AG10803 (cell line): Measurements from ENCODE around the gene CLCA2.

Source experiments
- DNase-seq: peaks from one replicate; pipeline ENCODE4 v3.0.0; 2010; ENCODE audit warnings: low read depth
- H3K4me3 ChIP-seq: 2 replicates; pipeline ENCODE4 v1.5.1; 2011; ENCODE audit warnings: mild to moderate bottlenecking, low read length, control low read depth
- TF ChIP-seq, protein P1 (sequence below): conservative IDR thresholded peaks from 2 replicates; pipeline ENCODE4 v1.5.1; 2011; ENCODE audit warnings: mild to moderate bottlenecking, low read length, control low read depth, inconsistent platforms

Gene CLCA2

DNA sequence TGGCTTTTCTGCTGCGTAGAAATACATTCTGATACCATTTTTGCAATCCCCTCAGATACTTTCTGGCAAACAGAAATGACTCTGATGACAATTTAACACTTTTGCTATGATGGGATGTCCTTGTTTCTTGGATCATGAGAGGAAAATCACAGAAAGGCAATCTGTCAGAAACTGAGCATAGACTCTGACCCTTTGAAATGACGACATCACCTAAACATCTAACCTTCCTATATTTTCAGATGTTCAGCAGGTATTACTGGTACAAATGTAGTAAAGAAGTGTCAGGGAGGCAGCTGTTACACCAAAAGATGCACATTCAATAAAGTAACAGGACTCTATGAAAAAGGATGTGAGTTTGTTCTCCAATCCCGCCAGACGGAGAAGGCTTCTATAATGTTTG lies 58.0 kb downstream of the CLCA2 start:
- H3K4me3 ChIP-seq = no peak overlapping the region
- TF ChIP-seq, protein P1, sequence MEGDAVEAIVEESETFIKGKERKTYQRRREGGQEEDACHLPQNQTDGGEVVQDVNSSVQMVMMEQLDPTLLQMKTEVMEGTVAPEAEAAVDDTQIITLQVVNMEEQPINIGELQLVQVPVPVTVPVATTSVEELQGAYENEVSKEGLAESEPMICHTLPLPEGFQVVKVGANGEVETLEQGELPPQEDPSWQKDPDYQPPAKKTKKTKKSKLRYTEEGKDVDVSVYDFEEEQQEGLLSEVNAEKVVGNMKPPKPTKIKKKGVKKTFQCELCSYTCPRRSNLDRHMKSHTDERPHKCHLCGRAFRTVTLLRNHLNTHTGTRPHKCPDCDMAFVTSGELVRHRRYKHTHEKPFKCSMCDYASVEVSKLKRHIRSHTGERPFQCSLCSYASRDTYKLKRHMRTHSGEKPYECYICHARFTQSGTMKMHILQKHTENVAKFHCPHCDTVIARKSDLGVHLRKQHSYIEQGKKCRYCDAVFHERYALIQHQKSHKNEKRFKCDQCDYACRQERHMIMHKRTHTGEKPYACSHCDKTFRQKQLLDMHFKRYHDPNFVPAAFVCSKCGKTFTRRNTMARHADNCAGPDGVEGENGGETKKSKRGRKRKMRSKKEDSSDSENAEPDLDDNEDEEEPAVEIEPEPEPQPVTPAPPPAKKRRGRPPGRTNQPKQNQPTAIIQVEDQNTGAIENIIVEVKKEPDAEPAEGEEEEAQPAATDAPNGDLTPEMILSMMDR = no peak
- DNase-seq = no peak

DNA sequence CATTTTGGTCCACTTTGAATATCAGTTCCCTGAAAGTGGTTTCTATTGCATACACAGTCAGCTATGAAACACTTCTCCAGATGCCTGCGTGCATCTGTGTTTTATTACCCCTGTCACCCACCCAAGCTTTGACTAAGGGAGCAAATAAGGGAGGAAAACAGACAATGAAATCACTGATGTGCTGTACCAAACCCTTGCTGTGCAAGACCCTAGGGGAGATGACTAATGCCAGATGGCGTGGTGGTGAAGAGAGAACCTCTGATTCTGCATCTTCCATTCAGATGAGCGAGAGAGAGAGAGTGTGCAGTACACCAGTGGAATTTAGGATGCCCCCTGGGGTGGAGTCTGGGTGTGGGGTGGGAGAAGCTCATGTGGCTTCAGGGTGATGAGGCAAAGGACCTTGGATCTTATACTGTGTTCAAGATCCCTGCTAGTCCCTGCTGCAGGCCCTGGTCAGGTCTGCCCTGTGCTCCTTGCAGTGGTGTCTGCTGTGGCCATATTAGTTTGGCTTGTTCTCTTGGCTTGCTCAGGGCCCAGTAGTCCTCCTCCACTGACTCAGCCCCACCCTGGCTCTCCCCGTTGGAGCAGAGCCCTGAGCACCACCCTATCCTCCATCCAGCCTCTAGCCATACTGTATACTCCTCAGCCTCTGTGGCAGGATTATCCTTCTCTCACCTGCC lies 63.3 kb downstream of the CLCA2 start:
- TF ChIP-seq, protein P1 = no peak
- DNase-seq = peak; percentile 97
- H3K4me3 ChIP-seq = no peak overlapping the region

DNA sequence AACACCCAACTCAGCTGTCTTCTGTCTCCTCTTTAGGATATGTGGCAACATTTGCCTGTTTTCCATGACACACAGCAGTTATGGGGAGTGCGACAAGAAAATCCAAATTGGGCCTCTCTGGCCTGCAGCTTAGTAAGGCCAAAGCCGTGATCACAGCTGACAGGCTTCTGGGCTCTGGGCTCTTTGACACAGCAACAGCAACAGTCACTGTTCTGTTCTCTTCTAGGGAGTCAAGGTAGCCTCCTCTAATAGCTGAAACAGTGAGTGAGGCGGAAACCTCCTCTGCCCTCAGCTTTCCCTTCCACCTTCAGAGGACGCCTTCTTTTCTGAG lies 63.8 kb downstream of the CLCA2 start:
- no peak for DNase-seq
- TF ChIP-seq, protein P1 = no peak
- no peak overlapping the region for H3K4me3 ChIP-seq

DNA sequence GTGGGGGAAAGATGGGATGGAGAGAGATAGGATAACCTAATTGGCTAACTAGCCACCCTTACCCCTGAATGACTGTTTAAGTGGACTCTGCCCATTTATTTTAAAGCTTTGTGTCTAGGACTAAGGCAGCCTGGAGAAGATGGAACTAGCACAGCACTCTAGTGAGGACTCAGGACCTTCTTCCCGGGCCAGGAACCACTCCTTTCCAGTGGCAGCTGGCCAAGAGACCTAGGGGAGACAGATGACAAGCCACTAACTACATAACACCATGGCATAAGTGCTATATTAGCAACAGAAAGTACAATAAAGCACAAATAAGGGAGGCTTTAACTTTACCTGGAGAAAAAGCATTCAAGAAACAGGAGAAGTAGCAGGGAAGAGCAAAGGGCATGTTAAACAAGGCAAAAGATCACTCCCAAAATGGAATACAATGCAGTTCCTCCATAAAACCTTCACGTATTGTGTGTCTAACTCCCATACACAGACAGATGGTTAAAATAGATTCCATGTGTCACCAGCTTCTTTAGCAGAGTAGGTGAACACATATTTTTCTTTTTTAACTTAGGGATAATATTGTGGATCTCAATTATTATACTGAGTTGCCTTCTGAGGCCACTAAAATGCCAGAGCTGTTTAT lies 65.4 kb downstream of the CLCA2 start:
- TF ChIP-seq, protein P1 = no peak
- H3K4me3 ChIP-seq = no peak overlapping the region
- no peak for DNase-seq

DNA sequence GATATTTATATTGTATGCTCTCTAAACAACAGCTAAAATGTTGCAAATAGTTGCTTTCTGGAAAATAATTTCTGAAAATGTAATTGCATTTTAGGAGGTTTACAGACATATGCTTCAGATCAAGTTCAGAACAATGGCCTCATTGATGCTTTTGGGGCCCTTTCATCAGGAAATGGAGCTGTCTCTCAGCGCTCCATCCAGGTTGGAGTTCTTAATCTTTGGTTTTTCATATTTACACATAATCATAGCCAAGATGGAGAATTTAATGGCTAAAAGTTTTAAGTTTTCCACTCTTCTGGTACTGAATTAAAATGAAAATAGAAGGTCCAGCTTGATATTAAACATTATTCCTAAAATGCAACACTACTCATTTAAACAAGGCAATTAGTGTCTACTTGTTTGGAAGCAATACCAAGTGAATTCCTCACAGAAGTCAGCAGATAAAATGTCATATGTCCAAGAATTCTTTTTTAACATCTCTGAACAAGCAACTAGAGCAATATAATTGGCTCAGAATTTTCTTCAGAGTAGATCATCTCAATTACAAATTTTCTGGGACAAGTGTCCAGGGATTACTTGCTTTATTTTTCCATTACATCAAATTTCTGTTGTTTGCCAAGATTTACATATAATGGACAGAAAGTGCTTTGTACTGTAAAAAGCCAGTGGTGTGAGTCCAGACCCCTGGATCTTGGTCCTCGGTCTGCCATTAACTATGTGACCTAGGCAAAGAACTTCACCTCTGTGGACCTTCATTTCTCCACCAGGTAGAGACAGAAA lies 67.4 kb downstream of the CLCA2 start:
- no peak overlapping the region for H3K4me3 ChIP-seq
- DNase-seq = no peak
- TF ChIP-seq, protein P1 = no peak

DNA sequence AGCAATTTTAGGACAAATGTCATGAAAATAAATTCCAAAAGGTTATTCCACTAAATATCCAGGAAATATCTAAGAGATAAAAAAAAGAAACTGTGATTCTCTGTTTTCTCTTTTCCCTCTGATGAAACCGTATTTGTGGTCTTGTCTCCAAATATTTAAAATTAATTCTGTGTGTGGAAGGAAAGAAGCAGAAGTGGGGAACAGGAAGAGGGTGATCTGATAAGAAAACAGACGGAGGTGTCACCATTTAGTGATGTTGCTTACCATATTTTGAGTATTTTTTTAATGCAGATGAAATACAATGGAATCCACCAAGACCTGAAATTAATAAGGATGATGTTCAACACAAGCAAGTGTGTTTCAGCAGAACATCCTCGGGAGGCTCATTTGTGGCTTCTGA lies 74.3 kb downstream of the CLCA2 start:
- no peak overlapping the region for H3K4me3 ChIP-seq
- DNase-seq = no peak
- TF ChIP-seq, protein P1 = no peak

DNA sequence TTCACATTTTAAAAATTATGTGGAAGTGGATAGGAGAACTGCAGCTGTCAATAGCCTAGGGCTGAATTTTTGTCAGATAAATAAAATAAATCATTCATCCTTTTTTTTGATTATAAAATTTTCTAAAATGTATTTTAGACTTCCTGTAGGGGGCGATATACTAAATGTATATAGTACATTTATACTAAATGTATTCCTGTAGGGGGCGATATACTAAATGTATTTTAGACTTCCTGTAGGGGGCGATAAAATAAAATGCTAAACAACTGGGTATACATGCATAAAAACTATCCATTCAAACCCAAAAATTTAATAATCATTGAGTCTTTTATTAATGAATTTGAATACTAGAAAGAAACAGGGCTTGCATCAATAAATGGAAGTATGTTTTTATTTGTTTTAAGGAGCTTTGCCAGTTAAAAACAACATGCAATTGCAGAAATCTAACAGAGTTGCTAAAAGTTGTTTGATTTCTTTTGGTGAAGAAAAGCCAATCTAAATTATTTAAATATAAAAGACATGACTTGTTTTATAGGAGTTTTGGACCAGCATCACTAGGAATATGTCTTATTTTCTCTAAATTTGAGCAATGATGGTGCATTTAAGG lies 76.1 kb downstream of the CLCA2 start:
- TF ChIP-seq, protein P1 = peak; percentile 82
- peak; percentile 21 for DNase-seq
- no peak overlapping the region for H3K4me3 ChIP-seq
